ENCODE results near the gene OR10H4. TPM values are rescaled to one million over a fixed set of nuclear protein-coding genes. Genes with fewer than 3 reads are reported as not detected.
"Not testable (repeated sequence)": the region's sequence is repeated elsewhere in the genome, so short reads cannot be mapped to it uniquely, and the experiment has no call there.

Gene OR10H4
- total RNA-seq, 1 donor from 2014 or later: not detected

GRCh38 chr19:15971224-15971780 is 22.5 kb downstream of the OR10H4 start:
- no peak overlapping the region for H3K4me3 ChIP-seq

GRCh38 chr19:15972043-15972442 is 23.2 kb downstream of the OR10H4 start:
- intact Hi-C loops (cut with DNase I); H3K9me3 ChIP-seq; H3K36me3 ChIP-seq; H3K4me3 ChIP-seq; H3K27ac ChIP-seq; H3K27me3 ChIP-seq; DNase-seq (ENCODE audit: extremely low spot score in 2 of 2); H3K4me1 ChIP-seq: not testable (repeated sequence)

More at GRCh38 chr19:15971224-15971780, 22.5 kb downstream of the OR10H4 start:
- Histone ChIP-seq H3K36me3 (no peaks in the 10 kb centered on the region), H3K27me3 (no peaks in the 10 kb centered on the region), H3K9me3 (no peaks in the 10 kb centered on the region), H3K27ac (no peak overlapping the region), H3K4me1 (no peaks in the 10 kb centered on the region)
- intact Hi-C loops (cut with DNase I): no loop called here
- DNase-seq (ENCODE audit: extremely low spot score in 2 of 2): no peak
- TF ChIP-seq POLR2AphosphoS5 (IDR thresholded peaks at IDR 0.05; ENCODE audit: insufficient read depth in 1 of 2, low read depth in 1 of 2) (no peak), POLR2A (IDR thresholded peaks at IDR 0.05) (no peak), CTCF (IDR thresholded peaks at IDR 0.05) (no peak)

GRCh38 chr19:15974856-15975255 is 26.0 kb downstream of the OR10H4 start:
- Histone ChIP-seq H3K4me3 (no peak overlapping the region), H3K4me1 (no peaks in the 10 kb centered on the region), H3K27me3 (no peaks in the 10 kb centered on the region), H3K9me3 (no peaks in the 10 kb centered on the region), H3K27ac (no peak overlapping the region), H3K36me3 (no peaks in the 10 kb centered on the region)
- TF ChIP-seq POLR2AphosphoS5 (IDR thresholded peaks at IDR 0.05; ENCODE audit: insufficient read depth in 1 of 2, low read depth in 1 of 2) (no peak), POLR2A (IDR thresholded peaks at IDR 0.05) (no peak), CTCF (IDR thresholded peaks at IDR 0.05) (no peak)
- intact Hi-C loops (cut with DNase I): no loop called here
- no peak for DNase-seq (ENCODE audit: extremely low spot score in 2 of 2)

GRCh38 chr19:15976836-15977689 is 28.3 kb downstream of the OR10H4 start:
- Histone ChIP-seq H3K4me1 (no peaks in the 10 kb centered on the region), H3K27ac (no peak overlapping the region), H3K27me3 (no peaks in the 10 kb centered on the region), H3K4me3 (no peak overlapping the region), H3K9me3 (no peaks in the 10 kb centered on the region), H3K36me3 (no peaks in the 10 kb centered on the region)
- TF ChIP-seq CTCF (IDR thresholded peaks at IDR 0.05): no peak
- no peak for TF ChIP-seq POLR2A (IDR thresholded peaks at IDR 0.05)
- no peak for TF ChIP-seq POLR2AphosphoS5 (IDR thresholded peaks at IDR 0.05; ENCODE audit: insufficient read depth in 1 of 2, low read depth in 1 of 2)
- DNase-seq (ENCODE audit: extremely low spot score in 2 of 2): no peak
- intact Hi-C loops (cut with DNase I): no loop called here

GRCh38 chr19:15977690-15978089 is 28.9 kb downstream of the OR10H4 start:
- no peak for DNase-seq (ENCODE audit: extremely low spot score in 2 of 2)
- Histone ChIP-seq H3K27ac (no peak overlapping the region), H3K4me3 (no peak overlapping the region), H3K4me1 (no peaks in the 10 kb centered on the region), H3K36me3 (no peaks in the 10 kb centered on the region), H3K9me3 (no peaks in the 10 kb centered on the region), H3K27me3 (no peaks in the 10 kb centered on the region)
- no peak for TF ChIP-seq CTCF (IDR thresholded peaks at IDR 0.05)
- no peak for TF ChIP-seq POLR2A (IDR thresholded peaks at IDR 0.05)
- TF ChIP-seq POLR2AphosphoS5 (IDR thresholded peaks at IDR 0.05; ENCODE audit: insufficient read depth in 1 of 2, low read depth in 1 of 2): no peak
- intact Hi-C loops (cut with DNase I): no loop called here
